RPMI7951 (cell line): ENCODE data around the gene MPRIP. TPM values are rescaled to one million over a fixed set of nuclear protein-coding genes. Genes with fewer than 3 reads are reported as not detected.
A peak's percentile ranks its signal among the peaks of the same experiment; 100 is the strongest.

Experiments
- DNase-seq: peaks from one replicate; pipeline ENCODE4 v3.0.0-alpha.2; 2012; ENCODE audit warnings: low read depth
- total RNA-seq: library from RNA; depleted of rRNA; stranded (reverse); fragments of >200 nt; shearing (Covaris generic); gene quantifications from 2 replicates; pipeline ENCODE4 v1.2.3, GENCODE V29; 2014

Gene MPRIP
- total RNA-seq, 1 experiment from 2014 or later = 86.3 TPM

GRCh38 chr17:17088086-17088485 is 45.8 kb downstream of the MPRIP start:
- no peak for DNase-seq

GRCh38 chr17:17088541-17089525 is 46.6 kb downstream of the MPRIP start:
- DNase-seq = no peak

GRCh38 chr17:17089796-17090641 is 47.8 kb downstream of the MPRIP start:
- no peak for DNase-seq

GRCh38 chr17:17090642-17091103 is 48.4 kb downstream of the MPRIP start:
- DNase-seq = no peak

GRCh38 chr17:17091276-17091675 is 49.0 kb downstream of the MPRIP start:
- DNase-seq = no peak

GRCh38 chr17:17091856-17092756 is 49.8 kb downstream of the MPRIP start:
- no peak for DNase-seq

GRCh38 chr17:17093764-17094163 is 51.5 kb downstream of the MPRIP start:
- no peak for DNase-seq

- peak; percentile 23 for DNase-seq
Observed at GRCh38 chr17:17096438-17097178, 54.4 kb downstream of the MPRIP start.

- DNase-seq = no peak
Observed at GRCh38 chr17:17097763-17098345, 55.6 kb downstream of the MPRIP start.

GRCh38 chr17:17098551-17099179 is 56.4 kb downstream of the MPRIP start:
- DNase-seq = no peak

- no peak for DNase-seq
Observed at GRCh38 chr17:17102176-17102575, 59.9 kb downstream of the MPRIP start.

- no peak for DNase-seq
Observed at GRCh38 chr17:17103160-17103559, 60.9 kb downstream of the MPRIP start.

GRCh38 chr17:17104036-17104435 is 61.8 kb downstream of the MPRIP start:
- no peak for DNase-seq

- no peak for DNase-seq
Observed at GRCh38 chr17:17104494-17104893, 62.2 kb downstream of the MPRIP start.

- DNase-seq = no peak
Observed at GRCh38 chr17:17105976-17106375, 63.7 kb downstream of the MPRIP start.

GRCh38 chr17:17106756-17107155 is 64.5 kb downstream of the MPRIP start:
- DNase-seq = no peak

- no peak for DNase-seq
Observed at GRCh38 chr17:17107281-17107680, 65.0 kb downstream of the MPRIP start.

GRCh38 chr17:17107891-17108431 is 65.7 kb downstream of the MPRIP start:
- peak; percentile 77 for DNase-seq

- no peak for DNase-seq
Observed at GRCh38 chr17:17108451-17109049, 66.3 kb downstream of the MPRIP start.
